T-helper 9 cell (primary cell): ENCODE data around the gene BCL6B.
"Not testable (repeated sequence)": the region's sequence is repeated elsewhere in the genome, so short reads cannot be mapped to it uniquely, and the experiment has no call there.

Experiments
- DNase-seq: peaks from one replicate; pipeline ENCODE4 v3.0.0-alpha.2; 2020
- total RNA-seq, 2 donors: gene quantifications; one replicate each; lab custom pipeline; 2026; lab: John Stamatoyannopoulos, UW

BCL6B gene, protein sequence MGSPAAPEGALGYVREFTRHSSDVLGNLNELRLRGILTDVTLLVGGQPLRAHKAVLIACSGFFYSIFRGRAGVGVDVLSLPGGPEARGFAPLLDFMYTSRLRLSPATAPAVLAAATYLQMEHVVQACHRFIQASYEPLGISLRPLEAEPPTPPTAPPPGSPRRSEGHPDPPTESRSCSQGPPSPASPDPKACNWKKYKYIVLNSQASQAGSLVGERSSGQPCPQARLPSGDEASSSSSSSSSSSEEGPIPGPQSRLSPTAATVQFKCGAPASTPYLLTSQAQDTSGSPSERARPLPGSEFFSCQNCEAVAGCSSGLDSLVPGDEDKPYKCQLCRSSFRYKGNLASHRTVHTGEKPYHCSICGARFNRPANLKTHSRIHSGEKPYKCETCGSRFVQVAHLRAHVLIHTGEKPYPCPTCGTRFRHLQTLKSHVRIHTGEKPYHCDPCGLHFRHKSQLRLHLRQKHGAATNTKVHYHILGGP
- total RNA-seq, result 0 to 0.24 reads per million in 2 donors

DNA sequence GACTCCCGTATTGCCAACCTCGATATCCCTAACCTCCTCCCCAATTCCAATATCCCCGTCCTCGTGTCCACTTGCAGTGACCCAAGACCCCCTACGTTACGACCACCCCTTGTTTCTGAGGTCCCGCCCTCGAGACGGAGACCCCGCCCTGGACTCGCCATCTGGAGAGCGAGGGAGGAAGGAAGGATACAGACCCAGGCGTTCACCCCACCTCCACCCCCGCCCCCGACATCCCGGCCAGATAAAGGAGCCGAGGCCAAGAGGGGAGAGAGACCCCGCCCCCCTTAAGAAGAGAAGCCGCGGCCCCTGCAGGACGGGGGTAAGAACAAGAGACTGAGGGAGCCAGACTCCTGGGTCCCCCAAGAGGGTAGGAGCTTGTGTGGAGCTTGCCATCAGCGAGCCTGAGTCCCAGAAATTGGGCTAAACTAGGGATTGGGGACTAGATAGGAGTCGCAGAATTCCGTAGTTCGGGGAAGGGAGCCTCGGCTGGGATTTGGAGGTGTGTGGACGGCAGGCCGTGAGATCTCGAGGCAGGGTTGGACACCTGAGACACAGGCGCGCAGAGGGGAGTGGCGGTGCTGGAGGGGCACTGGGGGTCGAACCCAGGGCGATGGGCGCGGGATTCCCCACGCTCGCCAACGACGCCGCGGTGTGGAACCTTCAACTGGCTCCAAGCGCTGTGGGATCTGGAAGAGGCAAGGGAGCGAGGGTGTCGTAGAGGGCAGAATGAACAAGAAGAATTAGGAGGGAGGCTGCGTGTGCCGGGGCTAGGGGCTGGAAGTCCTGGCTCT is at the start of gene BCL6B:
BCL6B (plus strand) TSS at position 270 of the 791 bp plus-strand sequence. CDS start 622 bp downstream, outside the sequence.
- no peak for DNase-seq

DNA sequence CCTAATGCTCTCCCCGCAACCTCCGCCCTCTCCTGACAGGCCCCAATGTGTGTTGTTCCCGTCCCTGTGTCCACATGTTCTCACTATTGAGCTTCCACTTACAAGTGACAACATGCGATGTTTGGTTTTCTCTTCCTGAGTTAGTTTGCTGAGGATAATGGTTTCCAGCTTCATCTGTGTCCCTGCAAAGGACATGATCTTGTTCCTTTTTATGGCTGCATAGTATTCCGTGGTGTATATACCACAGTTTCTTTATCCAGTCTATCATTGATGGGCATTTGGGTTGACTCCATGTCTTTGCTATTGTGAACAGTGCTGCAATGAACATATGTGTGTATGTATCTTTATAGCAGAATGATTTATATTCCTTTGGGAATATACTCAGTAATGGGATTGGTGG is 43.4 kb upstream of the BCL6B start:
- DNase-seq, result not testable (repeated sequence)

DNA sequence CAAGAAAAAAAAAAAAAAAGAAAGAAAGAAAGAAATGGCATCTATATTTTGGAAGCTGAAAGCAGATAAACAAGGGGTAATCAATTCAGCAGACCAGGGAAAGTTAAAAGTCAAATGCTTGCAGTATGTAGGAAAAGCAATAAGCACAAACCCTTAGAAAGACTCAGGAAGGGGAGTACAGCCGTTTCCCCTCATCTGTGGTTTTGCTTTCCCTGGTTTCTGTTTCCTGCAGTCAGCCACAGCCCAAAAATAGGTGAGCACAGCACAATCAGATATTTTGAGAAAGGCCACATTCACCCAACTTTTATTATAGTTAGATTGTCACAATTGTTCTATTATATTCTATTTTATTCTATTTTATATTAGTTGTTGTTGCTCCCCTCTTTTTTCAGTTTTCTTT is 41.4 kb upstream of the BCL6B start:
- DNase-seq, result no peak

DNA sequence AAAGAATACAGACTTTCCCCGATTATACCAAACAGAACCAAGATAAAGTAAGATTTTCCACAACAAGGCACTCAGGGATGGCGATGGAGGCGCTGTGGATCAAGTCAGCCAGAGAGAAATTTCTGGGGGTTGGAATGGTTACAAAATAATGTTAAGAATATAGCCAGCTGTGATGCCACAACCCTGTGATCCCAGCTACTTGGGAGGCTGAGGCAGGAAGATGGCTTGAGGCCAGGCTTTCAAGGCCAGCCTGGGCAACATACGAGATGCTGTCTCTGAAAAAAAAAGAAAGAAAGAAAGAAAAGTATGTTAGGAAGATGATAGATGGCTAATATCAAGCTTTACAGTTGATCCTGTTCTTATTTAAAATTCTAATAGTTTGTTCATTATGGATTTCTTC is 37.6 kb upstream of the BCL6B start:
- no peak for DNase-seq

DNA sequence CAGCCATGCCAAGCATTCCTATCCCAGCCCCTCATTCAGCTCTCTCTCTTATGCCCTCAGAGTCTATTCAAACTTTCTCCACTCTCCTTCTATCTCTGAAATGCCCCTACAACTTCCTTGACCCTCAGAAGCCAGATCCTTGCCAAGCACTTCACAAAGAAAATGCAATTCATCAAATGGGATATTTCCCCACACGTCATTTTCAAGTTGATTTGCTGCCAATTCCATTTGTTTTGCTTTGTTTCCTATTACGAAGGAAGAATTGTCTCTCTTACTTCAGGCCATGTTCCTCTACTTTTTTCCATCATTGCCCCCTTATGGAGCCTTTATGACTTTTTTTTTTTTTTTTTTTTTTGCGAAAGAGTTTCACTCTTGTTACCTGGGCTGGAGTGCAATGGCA is 36.2 kb upstream of the BCL6B start:
- no peak for DNase-seq

DNA sequence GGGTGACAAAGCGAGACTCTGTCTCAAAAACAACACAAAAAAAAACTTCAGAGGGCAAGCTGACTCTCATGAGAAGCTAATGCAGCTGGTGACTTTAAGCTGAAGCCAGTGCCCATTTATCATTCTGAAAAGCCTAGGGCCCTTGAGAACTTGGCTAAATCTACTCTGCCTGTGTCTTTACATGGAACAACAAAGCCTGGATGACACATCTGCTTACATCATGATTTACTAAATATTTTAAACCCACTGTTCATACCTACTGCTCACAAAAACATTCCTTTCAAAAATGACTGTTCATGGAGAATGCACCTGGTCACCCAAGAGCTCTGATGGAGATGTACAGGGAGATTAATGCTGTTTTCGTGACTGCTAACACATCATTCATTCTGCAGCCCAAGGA is 33.1 kb upstream of the BCL6B start:
- no peak for DNase-seq

DNA sequence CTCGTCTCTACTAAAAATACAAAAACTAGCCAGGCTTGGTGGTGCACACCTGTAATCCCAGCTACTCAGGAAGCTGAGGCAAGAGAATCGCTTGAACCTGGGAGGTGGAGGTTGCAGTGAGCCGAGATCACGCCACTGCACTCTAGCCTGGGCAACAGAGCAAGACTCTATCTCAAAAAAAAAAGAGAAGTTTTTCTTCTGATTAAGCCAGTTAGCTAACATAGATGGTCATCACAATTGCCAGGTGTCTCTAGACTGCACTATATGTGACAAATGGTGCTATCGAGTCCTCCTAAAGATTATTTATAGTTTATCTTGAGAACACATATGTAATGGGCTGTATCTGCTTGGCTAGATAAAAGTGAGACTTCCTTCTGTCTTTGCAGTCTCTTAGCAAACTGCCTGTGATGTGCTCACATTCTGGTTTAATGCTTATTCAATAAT is 29.2 kb upstream of the BCL6B start:
- not testable (repeated sequence) for DNase-seq

DNA sequence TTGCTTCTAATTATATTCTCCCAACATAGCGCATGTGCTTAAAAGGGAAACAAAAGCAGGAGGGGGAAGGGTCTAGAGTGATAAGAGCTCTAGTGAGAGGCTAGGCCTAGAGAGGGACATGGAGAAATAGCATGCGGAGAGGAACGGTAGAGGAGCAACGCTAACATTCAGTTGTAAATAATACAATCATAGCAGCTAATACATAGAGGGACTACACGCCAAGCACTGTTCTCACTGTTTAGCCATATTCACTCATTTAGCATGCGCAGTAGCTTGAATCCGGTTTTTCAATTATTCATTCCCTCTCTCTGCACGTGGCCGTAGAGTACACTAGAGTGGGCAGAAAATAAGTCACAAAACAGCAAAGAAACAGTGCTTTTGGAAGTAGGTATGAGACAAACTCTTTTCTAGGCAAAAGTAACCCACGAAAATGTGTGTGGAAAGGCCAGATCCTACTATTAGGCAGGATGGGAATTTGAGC is 28.7 kb upstream of the BCL6B start:
- no peak for DNase-seq

DNA sequence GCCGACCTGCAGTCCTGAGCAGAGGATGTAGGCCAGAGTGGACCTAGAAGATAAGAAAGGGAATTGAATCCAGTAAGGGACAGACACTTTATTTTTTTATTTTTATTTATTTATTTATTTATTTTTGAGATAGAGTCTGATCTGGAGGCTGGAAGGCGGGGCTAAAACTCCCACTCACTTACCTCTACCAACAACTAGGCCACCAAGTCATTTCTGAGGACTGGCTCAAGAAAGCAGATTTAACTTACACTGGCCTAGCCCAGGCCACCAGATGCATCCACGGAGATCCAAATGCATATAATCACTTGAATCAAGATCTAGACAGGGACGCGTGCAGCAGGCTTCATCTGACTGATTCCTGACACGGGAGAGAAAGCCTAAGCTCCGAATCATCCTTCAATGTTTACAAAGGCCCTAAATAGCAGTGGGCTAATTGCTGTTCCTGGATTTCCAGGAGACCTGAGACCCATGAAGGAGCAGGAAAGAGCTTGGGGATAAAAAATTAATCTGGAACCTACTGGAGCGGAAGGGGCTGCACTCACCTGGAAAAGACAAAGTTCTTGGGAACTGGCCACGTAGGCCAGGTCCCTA is 28.1 kb upstream of the BCL6B start:
- no peak for DNase-seq

DNA sequence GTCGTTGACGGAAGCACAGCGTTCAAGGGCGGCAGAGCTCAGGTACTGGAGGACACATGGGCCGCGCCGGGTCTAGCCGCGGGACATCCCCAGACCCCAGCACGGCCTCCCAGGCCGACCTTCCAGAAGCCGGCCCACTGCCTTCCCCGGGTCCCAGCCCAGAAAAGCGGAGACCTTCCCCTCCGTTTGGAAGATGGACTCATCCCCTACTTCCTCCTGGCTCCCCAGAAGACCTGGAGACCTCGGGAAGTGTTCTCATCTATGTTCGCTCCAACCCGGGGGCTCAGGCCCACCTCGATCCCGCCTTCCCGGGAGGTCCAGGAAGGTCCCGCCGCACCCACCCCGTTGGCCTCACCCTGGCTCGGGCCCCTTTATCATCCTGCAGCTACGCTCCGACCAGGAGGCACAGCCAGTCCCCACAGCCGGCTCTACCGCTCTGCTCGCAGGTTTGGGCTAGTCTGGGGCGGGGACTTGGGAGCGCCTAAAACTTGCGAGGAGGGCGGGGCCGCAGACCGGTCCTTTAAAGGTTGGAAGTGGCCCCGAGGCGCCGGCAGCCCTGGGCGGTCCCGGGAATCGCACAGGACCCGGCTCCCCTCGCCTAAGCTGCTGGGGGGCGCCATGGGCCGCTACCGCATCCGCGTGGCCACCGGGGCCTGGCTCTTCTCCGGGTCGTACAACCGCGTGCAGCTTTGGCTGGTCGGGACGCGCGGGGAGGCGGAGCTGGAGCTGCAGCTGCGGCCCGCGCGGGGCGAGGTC is 27.2 kb upstream of the BCL6B start, which contains the start of gene ALOX12:
ALOX12 (plus strand) TSS at position 550 of the 756 bp plus-strand sequence; CDS start at position 619, 69 bp downstream.
- no peak for DNase-seq

DNA sequence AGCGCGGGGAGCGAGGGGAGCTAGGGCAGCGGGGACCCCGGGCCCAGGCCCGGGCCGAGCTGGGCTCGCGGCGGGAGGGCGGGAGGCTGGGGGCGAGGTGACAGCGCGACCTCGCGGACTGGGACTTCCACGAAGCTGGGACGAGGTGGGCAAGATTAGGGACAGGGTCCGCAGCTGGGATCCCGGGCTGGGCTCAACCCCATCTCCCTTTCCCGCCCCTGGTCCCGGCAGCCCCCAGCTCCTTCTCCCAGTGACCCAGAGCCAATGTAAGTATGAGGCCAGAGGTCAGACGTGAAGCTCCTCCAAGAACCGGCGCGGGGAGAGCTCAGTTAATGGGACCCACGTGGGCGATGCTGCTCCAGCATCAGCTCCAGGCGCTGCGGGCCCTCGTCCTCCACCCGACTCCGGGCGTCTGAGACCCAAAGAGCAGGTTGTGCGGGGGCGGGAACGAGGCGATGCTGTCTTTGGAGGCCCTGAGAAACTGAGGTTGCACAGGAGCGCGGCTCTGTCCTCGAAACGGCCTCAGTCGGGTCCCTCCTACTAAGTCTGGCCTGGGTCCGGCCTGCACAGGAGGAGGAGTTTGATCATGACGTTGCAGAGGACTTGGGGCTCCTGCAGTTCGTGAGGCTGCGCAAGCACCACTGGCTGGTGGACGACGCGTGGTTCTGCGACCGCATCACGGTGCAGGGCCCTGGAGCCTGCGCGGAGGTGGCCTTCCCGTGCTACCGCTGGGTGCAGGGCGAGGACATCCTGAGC is 26.4 kb upstream of the BCL6B start:
- no peak for DNase-seq

DNA sequence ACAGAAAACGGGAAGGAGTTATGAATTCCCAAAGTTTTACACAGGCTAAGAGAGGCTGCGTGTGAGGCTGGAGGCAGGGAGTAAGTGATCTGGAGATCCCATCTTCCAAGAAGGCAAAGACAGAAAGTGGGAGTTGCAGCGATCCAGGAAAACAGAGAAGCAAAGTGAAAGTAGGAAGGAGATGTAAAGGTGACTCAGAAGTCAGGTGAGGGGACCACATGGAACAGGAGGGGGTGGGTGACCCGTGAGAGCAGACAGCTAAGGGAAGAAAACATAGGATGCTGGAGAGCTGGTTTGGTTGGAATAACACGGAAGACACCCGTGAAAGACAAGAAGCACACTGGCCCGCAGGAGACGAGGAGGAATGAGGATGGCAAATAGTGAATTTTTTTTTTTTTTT is 25.7 kb upstream of the BCL6B start:
- DNase-seq, result no peak

DNA sequence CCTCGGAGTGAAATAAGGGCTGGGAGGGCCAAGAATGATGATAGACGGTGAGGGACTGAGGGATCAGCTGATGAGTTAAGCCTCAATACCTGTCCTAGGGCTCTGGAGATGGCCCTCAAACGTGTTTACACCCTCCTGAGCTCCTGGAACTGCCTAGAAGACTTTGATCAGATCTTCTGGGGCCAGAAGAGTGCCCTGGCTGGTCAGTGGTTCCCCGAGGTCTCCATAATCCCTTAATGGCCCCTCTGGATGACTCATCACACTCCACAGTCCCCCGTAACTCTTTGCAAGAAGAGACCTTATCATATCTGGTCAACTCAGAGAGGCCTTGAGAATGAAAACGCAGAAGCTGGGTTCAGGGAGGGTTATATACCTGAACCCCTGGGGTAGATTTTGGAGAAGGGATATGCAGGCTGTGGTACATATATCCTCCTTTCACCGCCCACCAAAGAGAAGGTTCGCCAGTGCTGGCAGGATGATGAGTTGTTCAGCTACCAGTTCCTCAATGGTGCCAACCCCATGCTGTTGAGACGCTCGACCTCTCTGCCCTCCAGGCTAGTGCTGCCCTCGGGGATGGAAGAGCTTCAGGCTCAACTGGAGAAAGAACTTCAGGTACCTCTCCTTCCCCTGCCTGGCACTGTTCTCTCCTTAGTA is 23.9 kb upstream of the BCL6B start:
- DNase-seq, result no peak

DNA sequence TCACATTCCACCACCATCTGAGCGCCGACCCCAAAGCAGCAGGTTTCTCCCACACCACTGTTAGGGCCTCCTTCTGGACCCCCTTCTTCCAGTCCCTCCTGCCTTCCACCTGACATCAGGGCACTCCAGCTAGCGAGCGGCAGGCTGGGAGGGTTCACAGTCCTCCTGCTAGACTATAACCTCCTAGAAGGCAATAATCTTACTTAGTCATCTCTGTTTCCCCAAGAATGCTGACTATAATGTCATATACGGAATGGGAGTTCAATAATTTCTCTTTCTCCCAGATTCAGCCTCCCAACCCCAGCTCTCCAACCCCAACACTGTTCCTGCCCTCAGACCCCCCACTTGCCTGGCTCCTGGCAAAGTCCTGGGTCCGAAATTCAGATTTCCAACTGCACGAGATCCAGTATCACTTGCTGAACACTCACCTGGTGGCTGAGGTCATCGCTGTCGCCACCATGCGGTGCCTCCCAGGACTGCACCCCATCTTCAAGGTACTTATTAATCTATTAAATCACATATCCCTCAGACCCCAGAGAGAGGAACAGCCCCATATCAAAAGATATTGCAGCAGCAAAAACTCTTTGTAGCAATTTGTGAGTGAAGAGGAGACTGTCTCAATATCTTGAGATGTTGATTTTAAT is 21.4 kb upstream of the BCL6B start:
- peak; percentile 31 for DNase-seq

DNA sequence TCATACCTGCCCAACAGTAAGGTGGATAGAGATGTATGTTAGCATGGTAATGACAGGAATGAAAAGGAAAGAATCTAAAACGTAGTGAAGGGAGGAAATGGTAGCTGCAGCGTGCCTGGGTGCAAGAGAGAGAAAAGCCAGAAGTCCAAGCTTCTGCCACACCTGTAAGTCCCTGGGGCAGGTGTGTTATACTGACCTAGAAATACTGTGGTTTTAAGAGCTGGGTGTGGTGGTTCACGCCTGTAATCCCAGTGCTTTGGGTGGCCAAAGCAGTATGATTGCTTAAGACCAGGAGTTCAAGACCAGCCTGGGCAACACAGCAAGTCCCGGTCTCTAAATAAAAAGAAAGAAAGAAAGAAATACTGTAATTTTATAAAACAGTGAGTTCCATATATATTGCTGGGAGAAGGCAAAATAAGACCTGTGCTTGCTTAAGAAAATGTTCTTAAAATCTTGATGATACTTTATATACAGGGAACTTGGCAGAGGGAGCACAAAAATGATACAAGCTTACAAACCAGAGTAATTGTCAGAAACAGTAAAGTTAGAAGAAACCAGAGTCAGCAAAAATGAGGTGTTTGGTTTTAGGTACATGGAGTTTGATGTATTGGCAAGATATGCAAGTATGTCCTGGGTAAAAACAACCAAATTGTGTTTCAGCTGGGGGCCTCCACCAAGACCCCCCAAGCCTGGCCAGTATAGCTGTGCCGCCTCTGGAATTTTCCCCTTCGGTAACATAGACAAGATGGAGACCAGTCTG is 20.4 kb upstream of the BCL6B start:
- DNase-seq, result no peak

DNA sequence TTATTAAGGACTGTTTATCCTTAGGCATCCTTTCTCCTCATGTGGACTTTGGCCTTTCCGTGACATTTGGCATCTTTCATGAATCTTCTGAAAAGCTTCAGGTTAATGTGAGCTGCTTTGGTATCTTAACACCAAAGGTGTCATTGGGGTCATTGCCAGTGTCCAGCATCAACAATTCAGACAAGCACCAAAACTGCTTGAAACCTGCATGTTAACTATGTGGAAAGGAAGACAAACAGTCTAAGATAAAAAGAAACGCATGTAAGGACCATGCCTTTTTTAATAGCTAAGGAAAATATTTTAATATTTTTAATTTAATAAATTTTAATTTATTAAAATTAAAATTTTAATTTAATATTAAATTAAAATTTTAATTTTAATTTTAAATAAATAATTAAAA is 19.1 kb upstream of the BCL6B start:
- DNase-seq, result no peak

DNA sequence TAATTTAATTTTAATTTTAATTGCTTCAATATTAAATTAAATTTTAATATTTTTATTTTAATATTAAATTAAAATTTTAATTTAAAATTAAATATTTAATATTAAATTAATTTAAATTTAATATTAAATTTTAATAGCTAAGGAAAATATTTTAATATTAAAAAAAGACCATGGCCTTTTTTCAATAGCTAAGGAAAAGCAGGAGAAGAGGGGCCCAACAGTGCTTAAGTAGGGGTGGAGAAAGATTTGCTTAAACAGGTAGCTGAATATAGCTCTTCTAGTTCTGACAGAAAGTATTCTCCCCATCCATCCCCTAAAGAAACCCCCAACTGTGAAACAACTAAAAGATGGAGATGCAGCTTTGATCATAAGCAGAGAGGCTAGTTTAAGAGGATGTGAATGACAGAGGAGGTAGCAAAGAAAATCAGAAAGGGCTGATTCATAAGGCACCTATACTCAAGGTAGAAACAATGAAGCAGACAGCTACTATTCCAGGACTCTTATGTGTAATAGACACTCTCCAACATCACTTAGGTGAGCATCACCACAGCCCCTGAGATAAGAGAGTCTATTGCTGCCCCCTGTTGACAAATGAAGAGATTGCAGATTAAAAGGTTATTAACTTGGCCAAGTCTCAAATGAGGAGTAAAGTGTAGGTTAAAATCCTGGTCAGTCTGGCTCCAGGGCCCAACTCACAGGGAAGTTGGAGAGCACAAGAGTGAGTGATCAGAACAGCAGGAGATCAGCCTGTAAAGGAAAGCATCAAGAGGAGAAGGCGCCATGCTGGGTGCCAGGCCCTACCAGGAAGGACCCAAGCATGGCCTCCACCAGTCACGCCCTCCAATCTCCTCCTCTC is 18.2 kb upstream of the BCL6B start:
- no peak for DNase-seq

DNA sequence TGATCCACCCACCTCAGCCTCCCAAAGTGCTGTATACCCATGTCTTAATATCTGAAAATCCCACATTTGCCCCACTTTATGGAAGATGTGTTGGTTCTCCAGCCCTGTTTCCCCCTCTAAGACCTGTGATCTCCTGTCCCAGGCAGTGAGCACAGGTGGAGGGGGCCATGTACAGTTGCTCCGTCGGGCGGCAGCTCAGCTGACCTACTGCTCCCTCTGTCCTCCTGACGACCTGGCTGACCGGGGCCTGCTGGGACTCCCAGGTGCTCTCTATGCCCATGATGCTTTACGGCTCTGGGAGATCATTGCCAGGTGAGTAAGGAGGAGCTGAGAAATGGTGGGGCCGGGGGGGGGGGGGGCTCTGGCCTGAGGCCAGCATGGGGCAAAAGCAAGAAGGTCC is 17.1 kb upstream of the BCL6B start:
- DNase-seq, result no peak

DNA sequence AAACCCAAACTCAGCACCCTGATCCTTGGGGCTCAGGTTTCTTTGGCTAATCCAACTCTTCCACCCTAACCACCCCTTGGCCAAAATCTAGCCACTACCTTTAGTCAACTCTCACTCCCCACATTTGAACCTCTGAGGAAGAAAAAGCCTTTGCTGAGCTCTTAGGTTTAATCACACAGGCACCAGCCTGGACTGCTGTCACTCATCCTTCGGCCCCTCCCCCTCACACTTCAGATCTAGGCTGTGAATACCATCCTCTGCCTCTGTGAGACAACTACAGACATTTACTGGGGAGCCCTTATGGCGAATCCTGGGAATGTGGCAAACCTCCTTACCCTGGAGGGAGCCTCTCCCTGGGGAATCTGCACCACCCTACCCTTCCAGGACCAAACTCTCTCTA is 15.7 kb upstream of the BCL6B start:
- DNase-seq, result no peak
